Activated CD8-positive, alpha-beta memory T cell treated with anti-CD3 and anti-CD28 coated beads for 48 hours (primary cell): ENCODE data around the gene GULP1.
"Not testable (repeated sequence)": the region's sequence is repeated elsewhere in the genome, so short reads cannot be mapped to it uniquely, and the experiment has no call there.

Source experiments
- DNase-seq, 3 experiments: peaks; one replicate each; pipeline ENCODE4 v3.0.0-alpha.2; 2020; ENCODE audit warnings: low read depth in 2 of 3, low spot score in 2 of 3

Gene GULP1

GRCh38 chr2:188459061-188459460 lies 167.4 kb downstream of the GULP1 start:
- DNase-seq = no peak

DNA sequence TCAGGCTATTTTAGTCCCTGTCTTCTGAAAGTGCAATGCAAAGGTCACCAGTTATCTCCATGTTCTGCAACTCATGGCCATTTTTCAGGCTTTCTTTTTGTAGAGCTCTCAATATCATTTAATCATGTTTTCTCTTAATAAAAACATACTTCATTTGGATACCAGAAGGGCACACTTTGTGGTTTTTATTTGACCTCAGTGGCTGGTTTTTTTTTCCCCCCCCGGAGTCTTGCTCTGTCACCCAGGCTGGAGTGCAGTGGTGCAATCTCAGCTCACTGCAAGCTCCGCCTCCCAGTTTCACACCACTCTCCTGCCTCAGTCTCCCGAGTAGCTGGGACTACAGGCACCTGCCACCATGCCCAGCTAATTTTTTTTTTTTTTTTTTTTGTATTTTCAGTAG lies 174.4 kb downstream of the GULP1 start:
- not testable (repeated sequence) for DNase-seq

GRCh38 chr2:188466761-188467160 lies 175.1 kb downstream of the GULP1 start:
- DNase-seq = no peak

GRCh38 chr2:188471166-188471565 lies 179.5 kb downstream of the GULP1 start:
- DNase-seq = no peak

GRCh38 chr2:188473306-188473705 lies 181.6 kb downstream of the GULP1 start:
- DNase-seq = no peak

GRCh38 chr2:188474316-188474715 lies 182.6 kb downstream of the GULP1 start:
- no peak for DNase-seq

GRCh38 chr2:188475945-188476344 lies 184.3 kb downstream of the GULP1 start:
- DNase-seq = no peak

DNA sequence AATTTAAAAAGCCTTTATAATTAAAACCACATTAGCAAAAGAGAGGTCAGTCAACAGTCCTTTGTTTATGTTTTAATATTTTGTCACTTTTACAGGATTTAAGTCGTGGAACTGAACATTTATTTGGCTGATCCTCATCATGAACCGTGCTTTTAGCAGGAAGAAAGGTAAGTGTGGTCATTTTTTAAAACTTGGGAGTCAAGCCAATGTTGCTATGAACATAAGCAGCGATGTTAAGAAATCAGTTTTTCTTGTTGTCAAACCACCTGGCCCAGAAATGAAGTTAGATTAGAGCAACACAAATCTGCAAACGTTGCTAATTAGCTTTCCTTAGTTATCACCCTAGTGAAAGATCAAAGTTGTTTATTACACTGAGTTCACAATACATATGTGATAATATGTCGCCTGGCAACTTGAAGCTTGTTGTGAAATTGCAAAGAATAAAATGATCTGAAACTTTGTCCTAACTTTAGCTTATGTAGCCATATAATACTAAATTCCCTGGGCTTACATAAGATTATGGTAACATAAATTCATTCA lies 186.0 kb downstream of the GULP1 start:
- DNase-seq = no peak

- no peak for DNase-seq
Measured at GRCh38 chr2:188478724-188479123, 187.1 kb downstream of the GULP1 start.

DNA sequence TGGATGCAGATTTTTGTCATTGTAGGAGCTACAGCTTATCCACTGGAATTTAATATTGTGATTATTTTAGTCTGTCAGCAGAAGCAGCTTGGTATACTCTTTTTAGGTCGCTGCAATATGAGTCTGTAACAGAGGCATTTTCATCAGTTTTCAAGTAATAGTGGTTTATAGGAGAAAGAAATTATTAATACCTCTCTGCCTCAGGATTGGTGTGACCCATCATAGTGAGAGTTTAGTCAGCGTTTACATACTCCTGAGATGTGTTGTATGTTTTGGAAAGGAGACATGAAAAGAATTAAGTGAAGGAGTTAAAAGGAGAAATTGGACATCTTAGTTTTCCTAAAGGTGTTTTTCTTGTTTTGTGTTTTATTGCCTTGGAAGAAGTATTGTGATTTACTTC lies 189.8 kb downstream of the GULP1 start:
- no peak for DNase-seq

- no peak for DNase-seq
Measured at GRCh38 chr2:188485496-188485895, 193.8 kb downstream of the GULP1 start.

DNA sequence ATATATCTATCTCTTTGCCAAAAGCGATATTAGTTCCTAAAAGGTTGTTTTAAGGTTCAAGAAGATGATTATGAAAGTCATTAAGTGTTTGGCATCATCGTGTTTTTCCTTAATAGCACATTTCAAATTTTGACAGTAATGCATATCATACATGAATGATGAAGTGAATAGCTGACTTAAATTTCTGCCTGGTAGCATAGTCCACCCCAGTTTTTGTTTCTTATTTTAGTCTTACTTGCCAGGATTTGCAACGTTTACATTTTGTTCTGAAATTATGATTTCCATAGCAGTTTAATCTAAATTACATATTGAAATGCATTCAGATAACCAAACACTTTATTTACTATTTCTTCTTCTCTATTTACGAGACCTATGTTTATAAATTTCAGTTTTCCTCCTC lies 201.1 kb downstream of the GULP1 start:
- no peak for DNase-seq

DNA sequence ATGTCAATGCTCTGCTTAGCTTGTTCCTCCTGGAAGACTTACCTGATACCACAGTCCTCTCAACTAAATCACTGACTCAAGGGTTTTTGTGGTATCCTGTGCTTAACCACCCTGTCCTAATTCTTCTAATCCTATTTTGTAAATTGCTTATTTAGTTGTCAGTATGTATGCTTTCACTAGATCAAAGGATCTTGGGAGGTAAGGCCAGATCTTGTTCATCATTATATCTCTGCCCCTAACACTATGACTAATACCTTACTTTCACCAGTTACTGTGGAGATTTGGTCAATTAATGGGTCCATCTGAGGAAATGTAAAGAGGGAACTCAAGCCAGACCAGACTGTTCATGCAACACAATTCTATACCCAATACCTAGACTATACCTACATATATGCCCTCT lies 203.2 kb downstream of the GULP1 start:
- no peak for DNase-seq

- DNase-seq = no peak
Measured at GRCh38 chr2:188495969-188496431, 204.3 kb downstream of the GULP1 start.

GRCh38 chr2:188497726-188498125 lies 206.1 kb downstream of the GULP1 start:
- DNase-seq = no peak

DNA sequence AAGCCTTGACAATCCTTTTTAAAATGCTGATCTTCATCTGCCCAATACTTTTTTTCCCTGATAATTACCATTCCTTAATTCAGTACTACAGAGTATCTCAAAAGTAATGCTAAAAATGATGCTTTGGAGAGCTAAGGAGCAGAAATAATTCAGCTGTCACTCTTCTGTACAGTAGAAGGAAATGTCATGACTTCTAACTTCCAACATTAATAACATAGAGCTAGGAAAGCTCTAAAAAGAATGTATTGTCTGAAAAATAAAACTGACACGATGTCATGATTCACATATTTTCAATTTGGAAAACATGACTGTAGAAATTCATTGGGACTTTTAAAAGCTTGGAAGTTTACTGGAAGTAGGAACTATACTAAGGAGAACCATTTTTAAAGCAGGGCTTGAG lies 212.3 kb downstream of the GULP1 start:
- no peak for DNase-seq

GRCh38 chr2:188506843-188507242 lies 215.2 kb downstream of the GULP1 start:
- no peak for DNase-seq

GRCh38 chr2:188511346-188511745 lies 219.7 kb downstream of the GULP1 start:
- no peak for DNase-seq

- DNase-seq = no peak
Measured at GRCh38 chr2:188512456-188512855, 220.8 kb downstream of the GULP1 start.

DNA sequence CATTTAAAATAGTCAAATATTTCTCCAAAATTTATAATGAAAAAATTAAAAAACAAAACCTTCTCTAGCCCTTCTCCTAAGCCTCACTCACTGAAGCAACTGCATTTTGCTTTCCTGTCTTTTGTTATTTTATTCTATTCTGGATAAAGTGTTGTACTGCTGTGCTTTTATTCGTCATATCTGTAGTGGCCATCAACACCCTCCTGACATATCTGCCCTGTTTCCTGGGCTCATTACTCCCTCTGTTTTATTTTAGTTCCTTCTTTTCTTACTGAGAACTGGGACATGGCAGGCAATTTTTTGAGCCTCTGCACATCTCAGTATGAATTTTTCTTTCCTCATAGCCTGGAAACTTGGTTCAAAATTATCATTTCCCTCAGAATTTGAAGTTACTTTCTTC lies 224.2 kb downstream of the GULP1 start:
- no peak for DNase-seq

DNA sequence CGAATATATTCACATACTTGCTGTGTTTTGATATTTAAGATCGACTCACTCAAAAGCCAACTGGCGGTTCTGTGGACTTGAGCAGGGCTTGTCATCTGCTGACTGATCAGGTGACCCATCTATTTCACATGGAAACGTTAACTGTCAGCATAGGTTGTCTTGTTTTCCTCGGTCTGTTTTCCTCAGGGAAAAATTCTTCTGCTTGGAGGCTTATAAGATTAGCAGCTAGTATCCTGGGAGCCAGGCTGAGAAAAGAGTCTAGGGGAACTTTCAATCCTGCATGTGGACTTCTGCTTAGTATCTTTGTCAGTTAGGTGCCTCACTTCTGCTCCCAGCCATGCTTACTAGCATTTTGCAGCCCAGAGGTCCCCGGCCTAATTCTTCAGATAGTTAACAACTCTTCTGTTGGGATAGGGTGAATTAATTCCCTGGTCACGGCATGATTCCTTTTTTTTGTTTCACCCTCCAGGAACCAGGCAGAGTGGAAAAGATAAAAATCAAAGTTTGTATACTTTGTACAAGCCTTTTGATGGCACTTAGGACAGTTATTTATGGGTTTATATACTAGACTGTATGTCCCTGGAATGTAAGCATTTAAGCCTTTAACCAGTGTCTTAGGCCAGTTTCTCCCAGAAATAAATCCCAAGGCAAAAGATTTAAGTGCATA lies 226.0 kb downstream of the GULP1 start:
- no peak for DNase-seq

- DNase-seq = no peak
Measured at GRCh38 chr2:188518381-188518780, 226.7 kb downstream of the GULP1 start.

DNA sequence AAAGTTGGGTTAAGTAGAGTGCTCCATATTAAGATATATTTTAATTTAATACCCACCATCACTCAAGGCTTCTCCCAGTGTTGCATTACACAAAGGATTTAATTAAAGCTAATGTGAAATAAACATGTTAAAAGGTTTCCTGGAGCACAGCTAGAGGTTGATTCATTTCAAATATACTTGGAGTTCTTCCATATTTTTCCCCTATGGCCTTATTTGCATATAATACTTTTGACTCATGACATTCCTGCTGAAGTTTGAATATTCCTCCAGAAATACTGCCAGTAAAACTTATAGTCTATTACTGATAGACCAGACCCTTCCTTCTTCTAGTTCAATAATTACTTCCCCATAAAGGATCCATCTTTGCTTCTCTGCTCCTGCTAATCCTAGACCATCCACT lies 227.5 kb downstream of the GULP1 start:
- DNase-seq = no peak
